ENCODE measurements around the gene MDGA2.
"Not testable (repeated sequence)": the region's sequence is repeated elsewhere in the genome, so short reads cannot be mapped to it uniquely, and the experiment has no call there.

The MDGA2 gene

DNA sequence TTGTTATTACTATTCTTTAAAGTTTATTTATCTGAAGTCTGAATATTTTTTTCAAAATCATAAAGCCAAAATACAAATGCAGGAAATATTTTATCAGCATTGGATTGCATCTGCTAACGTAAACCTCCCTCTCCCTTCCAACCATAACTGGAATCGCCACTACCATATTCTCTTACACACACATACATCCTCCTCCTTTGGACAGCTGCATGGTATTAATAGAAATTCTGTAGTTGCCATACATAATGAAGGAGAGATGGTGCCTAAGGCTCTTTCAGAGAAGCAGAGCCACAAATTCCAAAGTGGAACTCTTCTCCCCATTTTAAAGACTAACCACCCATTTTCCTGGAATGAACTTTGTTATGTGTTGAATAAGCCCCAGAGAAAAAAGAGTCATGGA lies 352.7 kb downstream of the MDGA2 start:
- H3K9me3 Mint-ChIP-seq: no peaks in the 10 kb centered on the region
- no peak for TF ChIP-seq CTCF (IDR thresholded peaks at IDR 0.05; ENCODE audit: unreplicated experiment in 3 of 3)
- no peak overlapping the region for H3K4me3 Mint-ChIP-seq
- H3K27me3 Mint-ChIP-seq (ENCODE audit: low read depth): no peaks in the 10 kb centered on the region
- peaks cover 20% of the 10 kb centered on the region for H3K4me1 Mint-ChIP-seq
- no peaks in the 10 kb centered on the region for H3K36me3 Mint-ChIP-seq (ENCODE audit: low read depth)
- H3K27ac Mint-ChIP-seq: peak overlapping the region in 1 of 3 experiments; percentile 72

- Mint-ChIP-seq H3K4me3 (no peak overlapping the region), H3K36me3 (ENCODE audit: low read depth) (no peaks in the 10 kb centered on the region), H3K9me3 (no peaks in the 10 kb centered on the region)
These were observed 373.3 kb downstream of the MDGA2 start for GRCh38 chr14:47302121-47302520.

GRCh38 chr14:47300796-47301195 lies 374.6 kb downstream of the MDGA2 start:
- no peaks in the 10 kb centered on the region for H3K4me1 Mint-ChIP-seq
- no peaks in the 10 kb centered on the region for H3K27me3 Mint-ChIP-seq (ENCODE audit: low read depth)
- TF ChIP-seq CTCF (IDR thresholded peaks at IDR 0.05; ENCODE audit: unreplicated experiment in 3 of 3): no peak
- no peaks in the 10 kb centered on the region for H3K9me3 Mint-ChIP-seq
- H3K4me3 Mint-ChIP-seq: no peak overlapping the region
- H3K27ac Mint-ChIP-seq: no peak overlapping the region
- no peaks in the 10 kb centered on the region for H3K36me3 Mint-ChIP-seq (ENCODE audit: low read depth)

More at GRCh38 chr14:47302121-47302520, 373.3 kb downstream of the MDGA2 start:
- H3K4me1 Mint-ChIP-seq: no peaks in the 10 kb centered on the region
- H3K27ac Mint-ChIP-seq: no peak overlapping the region
- H3K27me3 Mint-ChIP-seq (ENCODE audit: low read depth): no peaks in the 10 kb centered on the region
- TF ChIP-seq CTCF (IDR thresholded peaks at IDR 0.05; ENCODE audit: unreplicated experiment in 3 of 3): no peak

DNA sequence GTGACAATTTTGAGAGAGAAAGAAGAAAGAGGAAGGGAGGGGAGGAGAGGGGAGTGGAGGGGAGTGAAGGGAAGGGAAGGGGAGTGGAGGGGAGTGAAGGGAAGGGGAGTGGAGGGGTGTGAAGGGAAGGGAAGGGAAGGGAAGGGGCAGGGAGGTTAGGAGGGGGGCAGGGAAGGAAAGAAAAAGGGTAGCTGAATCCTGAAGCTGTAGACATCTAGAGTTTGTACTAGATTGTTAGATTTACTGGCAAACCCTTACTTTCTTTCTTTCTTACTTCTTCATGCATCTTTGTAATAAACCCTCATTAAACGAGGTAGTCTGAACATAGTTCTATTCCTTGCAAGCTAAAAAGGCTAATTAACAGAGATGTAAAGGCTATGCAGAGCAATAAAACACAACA lies 378.0 kb downstream of the MDGA2 start:
- Mint-ChIP-seq H3K36me3 (ENCODE audit: low read depth) (no peaks in the 10 kb centered on the region), H3K4me3 (no peak overlapping the region), H3K27me3 (ENCODE audit: low read depth) (no peaks in the 10 kb centered on the region), H3K4me1 (no peaks in the 10 kb centered on the region), H3K27ac (no peak overlapping the region), H3K9me3 (no peaks in the 10 kb centered on the region)
- TF ChIP-seq CTCF (IDR thresholded peaks at IDR 0.05; ENCODE audit: unreplicated experiment in 3 of 3): no peak

DNA sequence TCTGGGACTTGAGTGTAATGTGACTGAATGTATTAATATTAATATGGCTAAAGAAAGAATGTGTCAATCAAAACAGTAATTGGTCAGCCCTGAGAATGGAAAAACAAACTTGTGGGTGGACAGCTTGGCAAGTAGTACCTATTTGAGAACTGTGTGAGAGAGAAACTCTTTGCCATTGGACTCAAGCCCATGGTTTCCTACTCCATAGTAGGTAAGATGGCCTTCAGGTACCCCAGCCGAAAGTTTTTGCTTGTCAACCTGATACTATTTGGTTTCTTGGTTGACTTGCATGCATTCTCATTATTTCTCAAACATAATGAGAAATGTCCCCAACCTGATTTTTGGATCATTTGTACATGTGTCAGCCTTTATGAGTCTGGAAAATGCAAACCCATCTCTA lies 391.1 kb downstream of the MDGA2 start:
- no peak overlapping the region for H3K27ac Mint-ChIP-seq
- H3K27me3 Mint-ChIP-seq (ENCODE audit: low read depth): no peaks in the 10 kb centered on the region
- TF ChIP-seq CTCF (IDR thresholded peaks at IDR 0.05; ENCODE audit: unreplicated experiment in 3 of 3): no peak
- H3K9me3 Mint-ChIP-seq: no peaks in the 10 kb centered on the region
- peaks cover 5% of the 10 kb centered on the region for H3K4me1 Mint-ChIP-seq
- no peaks in the 10 kb centered on the region for H3K36me3 Mint-ChIP-seq (ENCODE audit: low read depth)
- no peak overlapping the region for H3K4me3 Mint-ChIP-seq

DNA sequence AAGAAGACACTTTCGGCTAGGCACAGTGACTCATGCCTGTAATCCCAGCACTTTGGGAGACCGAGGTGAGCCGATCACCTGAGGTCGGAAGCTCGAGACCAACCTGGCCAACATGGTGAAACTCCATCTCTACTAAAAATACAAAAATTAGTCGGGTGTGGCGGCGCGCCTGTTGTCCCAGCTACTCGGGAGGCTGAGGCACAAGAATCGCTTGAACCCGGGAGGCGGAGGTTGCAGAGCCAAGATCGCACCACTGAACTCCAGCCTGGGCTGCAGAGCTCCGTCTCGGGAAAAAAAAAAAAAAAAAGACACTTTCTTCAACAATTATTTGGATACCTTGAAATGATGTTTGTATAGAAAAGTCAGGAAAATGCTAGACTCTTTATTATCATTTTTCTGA lies 393.6 kb downstream of the MDGA2 start:
- not testable (repeated sequence) for H3K27me3 Mint-ChIP-seq (ENCODE audit: low read depth); H3K36me3 Mint-ChIP-seq (ENCODE audit: low read depth); H3K9me3 Mint-ChIP-seq; H3K4me1 Mint-ChIP-seq; H3K27ac Mint-ChIP-seq; H3K4me3 Mint-ChIP-seq
